ENCODE measurements around the gene PXDN.
A peak's percentile ranks its signal among the peaks of the same experiment; 100 is the strongest.

The PXDN gene

DNA sequence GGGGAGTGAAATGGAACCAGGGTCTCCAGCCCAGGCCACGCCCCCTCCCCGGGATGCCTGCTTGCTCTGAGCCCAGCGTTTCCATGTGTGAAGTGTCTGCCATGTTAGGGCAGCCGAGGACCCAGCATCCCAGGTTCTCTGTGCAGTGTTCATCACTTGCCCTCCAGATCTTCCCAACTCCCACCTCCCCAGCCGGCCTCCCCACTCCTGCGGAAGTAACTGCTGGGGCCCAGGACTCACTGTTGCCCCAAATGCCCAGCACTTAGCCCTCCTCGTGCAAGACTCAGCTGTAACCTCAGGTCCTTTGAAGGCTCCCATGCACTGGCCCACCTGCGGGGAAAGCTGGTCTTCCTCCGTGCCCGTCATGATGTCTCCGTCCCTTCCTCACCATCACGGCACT, 9.7 kb upstream of the PXDN start:
- DNase-seq (ENCODE audit: low read depth, low spot score), result no peak

DNA sequence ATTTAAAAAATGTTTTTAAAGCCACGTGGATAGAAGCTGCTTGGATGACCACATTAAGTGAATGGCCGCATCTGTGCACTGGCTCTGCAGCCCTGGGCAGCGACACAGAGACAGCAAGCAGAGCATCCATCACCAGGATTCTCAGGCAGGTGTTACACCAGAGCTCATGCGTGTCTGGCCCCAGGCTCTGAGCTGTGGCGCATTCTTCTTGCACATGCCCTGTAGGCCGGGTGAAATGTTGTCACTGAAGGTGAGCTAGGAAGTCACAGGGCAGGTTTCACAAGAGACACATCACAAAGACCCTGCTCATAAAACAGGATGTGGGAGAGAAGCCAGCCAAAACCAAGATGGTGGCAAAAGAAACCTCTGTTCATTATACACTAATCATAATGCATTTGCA, 8.4 kb upstream of the PXDN start:
- no peak for DNase-seq (ENCODE audit: low read depth, low spot score)

DNA sequence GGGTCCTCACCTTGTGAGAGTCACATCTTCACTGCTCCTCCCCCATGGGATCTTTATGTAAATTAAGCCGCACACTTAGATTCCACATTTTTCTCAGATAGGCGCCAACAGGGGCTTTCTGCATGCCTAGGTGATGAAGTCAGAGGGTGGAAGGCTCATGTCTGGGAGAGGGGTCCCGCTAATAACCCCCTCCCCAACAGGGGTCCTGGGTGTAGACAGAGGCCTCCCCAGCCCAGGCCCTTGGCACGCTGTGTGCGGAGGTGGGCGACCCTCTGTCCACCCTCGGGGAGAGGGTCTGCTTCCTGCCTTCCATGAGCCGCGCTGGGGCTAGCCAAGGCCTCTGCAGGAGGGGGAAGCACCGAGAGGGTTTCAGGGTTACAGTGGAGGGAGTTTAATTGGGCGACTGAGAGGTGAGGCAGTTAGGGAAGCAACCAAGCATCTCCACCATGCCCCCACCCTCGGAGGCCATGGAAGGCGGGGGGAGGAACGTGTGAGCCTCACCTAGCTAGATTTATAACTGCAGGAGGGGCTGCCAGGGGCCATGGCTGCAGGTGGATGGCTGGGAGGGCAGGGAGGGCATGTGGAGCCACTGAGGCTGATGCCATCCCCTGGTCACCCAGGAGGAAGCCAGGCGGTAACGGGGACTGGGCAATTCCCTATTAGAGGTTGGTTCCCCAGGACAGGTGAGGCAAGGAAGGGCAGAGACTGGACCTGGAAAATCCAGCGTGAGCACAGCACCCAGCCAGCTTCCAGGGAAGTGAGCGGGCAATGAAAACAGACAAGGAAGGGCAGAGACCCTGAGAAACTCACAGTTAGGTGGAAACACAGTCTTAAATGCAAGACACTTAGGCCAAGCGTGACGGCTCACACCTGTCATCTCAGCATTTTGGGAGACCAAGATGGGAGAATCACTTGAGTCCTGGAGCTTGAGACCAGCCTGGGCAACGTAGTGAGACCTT, 7.7 kb upstream of the PXDN start:
- DNase-seq (ENCODE audit: low read depth, low spot score), result no peak

DNA sequence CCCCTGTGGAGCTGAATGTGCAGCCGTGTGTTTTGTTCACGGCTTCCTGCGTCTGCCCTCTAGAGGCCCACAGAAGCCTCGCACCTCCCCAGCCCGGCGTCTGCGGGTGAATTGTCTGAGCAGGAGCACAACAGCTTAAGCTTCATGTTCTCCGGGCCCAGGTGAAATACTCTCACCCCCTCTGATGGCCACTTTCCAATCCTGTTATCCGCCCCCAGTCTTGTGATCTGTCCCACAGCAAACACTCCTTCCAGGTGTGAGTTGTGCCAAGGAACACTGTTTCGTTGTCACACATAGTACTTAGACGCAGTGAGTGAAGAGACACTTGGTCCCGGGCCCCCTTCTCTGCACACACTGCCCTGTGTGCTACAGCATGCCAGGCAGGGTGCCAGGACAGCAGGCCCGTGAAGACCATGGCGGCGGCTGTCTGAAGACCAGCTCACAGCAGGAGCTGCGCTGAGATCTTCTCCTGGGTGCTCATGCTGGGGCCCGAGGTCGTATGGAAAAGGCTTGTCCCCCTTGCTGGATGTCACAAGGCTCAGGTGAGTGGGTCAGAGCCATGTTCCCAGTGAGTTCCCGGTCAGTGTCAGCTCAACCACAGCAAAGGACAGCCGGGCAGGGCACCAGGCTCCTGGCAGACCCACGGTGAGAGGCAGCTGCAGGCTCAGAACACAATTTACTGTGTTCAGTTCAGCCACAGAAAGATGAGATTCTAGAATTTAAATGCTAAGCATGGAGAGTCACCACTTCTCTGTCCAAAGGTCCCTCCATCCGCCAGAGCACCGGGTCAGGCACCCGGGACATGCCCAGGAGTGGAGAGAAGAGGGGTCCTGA, 6.8 kb upstream of the PXDN start:
- peak; percentile 85 for DNase-seq (ENCODE audit: low read depth, low spot score)

DNA sequence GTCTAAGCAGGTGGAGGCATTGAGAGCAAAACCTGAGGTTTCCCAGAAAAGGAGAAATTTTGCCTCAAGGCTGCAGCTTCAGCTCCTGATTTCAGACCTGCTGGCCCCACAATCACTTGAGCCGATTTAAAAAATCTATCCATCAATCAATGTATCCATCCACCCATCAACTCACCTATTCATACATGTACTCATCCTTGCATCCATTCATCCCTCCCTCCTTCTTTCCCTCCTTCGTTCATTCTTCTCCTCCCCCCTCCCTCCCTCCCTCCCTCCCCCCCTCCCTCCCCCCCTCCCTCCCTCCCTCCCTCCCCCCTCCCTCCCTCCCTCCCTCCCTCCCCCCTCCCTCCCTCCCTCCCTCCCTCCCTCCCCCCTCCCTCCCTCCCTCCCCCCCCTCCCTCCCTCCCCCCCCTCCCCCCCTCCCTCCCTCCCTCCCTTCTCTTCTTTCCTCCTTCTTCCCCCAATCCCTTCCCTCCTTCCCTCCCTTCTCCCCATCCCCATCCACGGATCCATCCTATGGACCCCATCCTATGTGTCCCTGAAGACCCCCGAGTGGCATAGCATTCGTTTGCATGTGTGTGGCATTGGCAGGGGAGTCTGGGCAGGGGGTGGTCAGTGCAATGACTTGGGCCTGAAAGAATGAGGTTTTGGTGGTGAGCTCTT, 6.1 kb upstream of the PXDN start:
- no peak for DNase-seq (ENCODE audit: low read depth, low spot score)

DNA sequence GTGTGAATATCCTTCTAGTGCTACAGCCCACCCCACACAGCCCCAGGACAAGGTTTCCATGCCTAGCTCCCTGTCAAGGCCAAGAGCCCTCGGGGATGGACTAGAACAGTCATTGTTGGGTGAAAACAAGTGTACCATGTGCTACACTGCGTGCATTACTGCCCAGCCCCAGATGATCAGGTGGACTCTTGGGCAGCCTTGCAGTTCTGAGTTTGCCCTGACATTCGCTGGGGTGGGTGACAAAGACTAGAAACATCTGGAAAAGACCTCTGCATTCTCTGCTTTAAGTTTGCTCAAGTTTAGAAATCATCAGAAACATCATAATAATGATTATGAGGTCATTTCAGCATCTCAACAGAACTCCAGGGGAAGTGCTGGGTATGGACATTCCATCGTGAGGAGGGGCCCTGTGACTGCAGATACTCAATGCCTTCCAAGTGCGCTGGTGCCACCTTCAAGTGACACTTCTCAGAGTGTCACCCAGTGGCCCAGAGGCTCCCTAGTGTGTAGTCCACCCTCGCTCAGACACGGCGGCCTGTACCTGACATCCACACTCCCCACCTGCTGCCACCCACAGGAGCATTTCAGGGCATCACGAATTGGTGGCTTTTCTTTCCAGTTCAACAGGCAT, 5.3 kb upstream of the PXDN start:
- no peak for DNase-seq (ENCODE audit: low read depth, low spot score)

DNA sequence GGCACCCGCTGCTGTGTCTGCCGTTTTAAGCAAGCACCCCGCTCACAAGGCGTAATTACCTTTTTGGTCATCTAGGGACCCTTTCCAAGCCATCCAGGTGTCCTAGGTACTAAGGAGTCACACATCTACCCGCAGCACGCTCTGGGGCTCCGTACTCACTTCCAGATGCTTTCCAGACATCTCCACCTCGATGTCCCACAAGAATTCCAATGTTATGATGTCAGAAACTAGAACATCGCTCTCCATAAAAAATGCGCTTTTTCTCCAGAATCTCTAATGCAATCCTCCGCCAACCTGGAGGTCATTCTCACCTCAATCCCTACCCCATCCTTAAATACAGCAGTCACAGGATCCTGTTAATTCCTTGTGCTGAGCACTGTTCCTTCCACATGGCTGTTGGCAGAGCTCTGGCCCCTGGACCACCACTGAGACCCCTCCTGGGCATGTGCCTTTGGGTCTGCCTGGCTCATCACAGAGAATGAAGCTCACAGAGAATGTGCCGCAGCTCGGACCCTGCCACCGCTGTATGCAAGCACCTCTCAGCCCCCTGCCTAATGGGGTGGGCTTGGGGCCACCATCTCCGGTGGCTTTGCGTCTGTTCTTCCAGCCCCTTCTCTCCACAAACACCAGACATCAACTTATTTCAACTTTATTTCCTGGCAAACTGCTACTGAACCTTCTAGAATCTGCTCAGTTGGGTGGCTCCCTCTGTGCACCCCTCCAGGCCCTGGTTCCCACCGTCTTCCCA, 4.6 kb upstream of the PXDN start:
- DNase-seq (ENCODE audit: low read depth, low spot score), result no peak

DNA sequence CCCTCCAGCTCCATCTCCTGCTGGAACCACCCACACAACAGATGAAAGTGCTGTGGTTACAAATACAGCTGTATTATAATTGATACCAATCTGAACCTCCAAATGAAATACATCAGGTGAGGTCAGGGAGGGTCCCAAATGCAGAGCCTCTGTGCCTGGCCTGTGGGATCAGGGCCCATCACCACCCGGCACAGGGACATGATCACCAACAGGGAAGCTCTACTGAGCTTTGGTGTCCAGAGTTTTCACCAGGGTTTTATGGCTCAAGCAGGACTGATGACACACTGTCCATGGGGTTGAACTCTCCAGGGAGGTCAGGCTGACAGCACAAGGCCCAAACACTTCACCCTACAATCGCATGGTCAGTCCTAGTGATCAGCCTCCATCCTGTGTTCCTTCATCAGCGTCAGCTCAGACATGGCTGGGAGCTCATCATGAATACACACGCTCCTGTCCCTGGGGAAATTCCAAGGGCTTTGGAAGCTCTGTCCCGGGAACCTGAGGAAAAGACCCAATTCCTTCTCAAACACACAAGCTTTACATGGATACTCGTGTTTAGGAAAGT, 3.9 kb upstream of the PXDN start:
- DNase-seq (ENCODE audit: low read depth, low spot score), result no peak

DNA sequence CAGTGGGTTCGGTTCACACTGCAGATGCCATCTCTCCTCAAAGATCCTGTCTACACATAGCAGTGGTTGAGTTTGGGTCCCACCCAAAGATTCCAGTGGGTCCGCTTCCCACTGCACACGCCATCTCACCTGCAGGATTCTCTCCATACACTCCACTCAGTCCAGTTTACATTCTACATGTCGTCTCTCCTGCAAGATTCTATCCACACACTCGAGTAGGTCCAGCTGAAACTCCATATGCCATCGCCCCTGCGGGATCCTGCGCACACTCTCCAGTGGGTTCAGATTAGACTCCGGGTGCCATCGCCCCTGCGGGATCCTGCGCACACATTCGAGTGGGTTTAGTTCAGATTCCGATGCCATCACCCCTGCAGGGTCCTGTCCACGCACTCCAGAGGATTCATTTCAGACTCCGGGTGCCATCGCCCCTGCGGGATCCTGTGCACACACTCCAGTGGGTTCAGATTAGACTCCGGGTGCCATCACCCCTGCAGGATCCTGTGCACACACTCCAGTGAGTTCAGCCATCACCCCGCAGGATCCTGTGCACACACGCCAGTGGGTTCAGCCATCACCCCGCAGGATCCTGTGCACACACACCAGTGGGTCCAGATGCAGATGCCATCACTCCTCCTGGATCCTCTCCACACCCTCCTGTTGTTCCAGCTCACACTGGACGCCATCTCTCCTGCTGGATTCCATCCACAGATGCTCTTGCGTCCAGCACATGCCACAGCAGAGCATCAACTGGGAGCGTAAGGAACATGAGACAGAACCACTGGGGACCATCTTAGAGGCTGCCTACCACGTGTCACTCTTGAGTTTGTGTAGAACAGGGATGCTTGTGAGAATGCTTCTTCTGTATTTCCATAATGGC, 3.0 kb upstream of the PXDN start:
- DNase-seq (ENCODE audit: low read depth, low spot score), result no peak

DNA sequence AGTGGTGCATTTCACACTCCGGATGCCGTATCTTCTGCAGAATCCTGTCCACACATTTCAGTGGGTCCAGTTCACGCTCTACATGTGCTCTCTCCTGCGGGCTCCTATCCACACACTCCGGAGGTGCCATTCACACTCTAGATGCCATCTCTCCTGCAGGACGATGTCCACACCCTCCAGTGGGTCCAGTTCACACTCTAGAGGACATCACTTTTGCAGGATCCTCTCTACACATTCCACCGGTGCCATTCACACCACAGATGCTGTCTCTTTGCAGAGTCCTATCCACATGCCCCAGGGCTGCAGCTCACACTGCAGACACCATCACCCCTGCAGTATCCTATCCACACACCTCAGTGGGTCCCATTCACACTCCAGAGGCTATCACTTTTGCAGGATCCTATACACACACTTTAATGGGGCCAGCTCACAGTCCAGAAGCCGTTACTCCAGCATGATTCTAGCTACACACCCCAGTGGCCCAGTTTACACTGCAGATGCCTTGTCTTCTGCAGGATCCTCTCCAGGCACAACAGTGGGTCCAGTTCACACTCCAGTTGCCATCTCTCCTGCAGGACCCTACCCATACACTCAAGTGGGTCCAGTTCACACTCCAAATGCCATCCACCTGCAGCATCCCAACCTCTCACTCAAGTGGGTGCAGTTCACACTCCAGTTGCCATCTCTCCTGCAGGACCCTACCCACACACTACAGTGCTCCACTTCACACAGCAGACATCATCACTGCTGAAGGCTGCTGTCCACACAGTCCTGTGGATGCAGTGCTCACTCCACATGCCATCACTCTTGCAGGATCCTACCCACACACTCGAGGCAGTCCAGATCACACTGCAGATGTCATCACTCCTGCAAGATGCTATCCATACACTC, 2.1 kb upstream of the PXDN start:
- DNase-seq (ENCODE audit: low read depth, low spot score), result no peak

DNA sequence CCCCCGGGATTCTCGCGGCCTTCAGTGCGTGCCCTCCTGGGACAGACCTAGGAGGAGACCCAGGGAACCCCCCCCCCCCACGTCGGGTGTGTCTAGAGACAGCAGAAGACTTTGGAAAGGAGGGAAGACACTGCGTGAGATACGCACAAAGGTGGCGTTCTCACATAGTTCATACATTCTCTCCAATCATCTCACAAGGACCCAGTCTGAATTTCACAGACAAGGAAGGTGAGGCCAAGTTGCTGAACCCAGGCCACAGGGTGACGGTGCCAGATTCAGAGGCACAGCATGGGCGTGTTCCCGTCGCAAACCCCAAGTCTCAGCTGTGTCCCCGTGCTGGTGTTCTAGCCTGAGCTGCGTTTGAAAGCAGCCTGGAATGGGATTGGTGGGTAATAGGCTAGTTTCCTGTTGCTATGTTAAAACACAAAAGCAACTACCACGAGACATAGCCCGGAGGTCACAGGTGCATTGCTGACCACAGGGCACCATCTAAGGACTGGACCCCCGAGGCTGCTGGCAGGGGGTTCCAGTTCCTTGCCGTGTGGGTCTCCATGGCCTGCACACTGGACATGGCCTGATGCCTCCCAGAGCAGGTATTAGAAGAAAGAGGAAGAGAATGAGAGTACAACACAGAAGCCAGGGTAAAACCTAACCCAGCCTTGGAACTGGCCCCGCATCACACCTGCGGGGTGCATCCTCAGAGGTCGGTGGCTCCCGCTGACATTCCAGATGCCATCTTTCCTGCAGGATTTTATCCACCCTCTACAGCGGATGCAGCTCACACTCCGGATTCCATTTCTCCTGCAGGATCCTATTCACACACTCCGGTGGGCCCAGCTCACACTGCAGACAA, 1.1 kb upstream of the PXDN start:
- no peak for DNase-seq (ENCODE audit: low read depth, low spot score)

DNA sequence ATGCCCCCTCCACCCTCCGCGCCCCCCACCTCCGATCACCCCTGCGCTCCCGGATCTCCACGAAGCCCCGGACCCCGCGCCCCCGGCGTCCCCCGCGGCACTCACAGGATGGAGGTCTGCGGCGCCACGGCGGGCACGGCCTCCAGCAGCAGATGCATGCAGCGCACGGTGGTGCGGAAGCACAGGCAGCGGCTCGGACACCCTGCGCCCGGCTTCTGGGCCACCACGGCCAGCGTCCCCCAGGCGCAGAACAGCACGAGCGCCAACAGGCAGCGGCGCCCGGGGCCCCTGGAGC, 217 bp downstream of the PXDN start:
- no peak for DNase-seq (ENCODE audit: low read depth, low spot score)

DNA sequence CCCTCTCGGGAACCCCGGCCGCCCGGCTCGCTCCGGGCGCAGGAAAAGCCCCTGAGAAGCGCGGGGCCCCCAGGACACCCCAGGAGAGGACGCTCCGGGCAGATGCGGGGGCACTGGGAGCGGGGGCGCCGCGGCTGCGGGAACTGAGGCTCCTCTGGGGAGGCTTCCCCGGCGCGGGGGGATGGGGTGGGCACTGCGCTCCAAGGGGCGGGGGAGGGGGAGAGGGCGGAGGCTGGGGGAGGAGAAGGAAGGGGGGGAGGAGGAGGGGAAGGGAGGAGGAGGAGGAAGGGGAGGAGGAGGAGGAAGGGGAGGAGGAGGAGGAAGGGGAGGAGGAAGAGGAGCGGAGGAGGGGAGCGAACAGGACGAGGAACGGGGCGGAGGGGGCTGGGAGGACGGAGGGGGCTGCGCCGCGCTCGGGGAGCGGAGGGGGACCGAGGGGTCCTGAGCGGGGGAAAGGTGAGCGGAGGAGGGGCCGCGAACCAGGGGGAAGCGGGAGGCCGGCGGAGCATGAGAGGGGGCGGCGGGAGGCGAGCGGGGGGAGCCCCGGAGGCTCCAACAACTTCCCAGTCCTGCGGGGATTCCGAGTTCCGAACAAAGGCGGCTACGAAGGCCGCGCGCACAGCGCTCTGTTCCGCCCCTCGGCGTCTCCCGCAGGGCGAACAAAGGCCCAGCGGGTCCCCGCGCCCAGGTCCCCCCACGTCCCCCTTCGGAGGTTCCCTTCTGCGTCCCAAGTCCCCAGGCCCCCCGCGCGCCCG, 742 bp downstream of the PXDN start:
- DNase-seq (ENCODE audit: low read depth, low spot score), result no peak

DNA sequence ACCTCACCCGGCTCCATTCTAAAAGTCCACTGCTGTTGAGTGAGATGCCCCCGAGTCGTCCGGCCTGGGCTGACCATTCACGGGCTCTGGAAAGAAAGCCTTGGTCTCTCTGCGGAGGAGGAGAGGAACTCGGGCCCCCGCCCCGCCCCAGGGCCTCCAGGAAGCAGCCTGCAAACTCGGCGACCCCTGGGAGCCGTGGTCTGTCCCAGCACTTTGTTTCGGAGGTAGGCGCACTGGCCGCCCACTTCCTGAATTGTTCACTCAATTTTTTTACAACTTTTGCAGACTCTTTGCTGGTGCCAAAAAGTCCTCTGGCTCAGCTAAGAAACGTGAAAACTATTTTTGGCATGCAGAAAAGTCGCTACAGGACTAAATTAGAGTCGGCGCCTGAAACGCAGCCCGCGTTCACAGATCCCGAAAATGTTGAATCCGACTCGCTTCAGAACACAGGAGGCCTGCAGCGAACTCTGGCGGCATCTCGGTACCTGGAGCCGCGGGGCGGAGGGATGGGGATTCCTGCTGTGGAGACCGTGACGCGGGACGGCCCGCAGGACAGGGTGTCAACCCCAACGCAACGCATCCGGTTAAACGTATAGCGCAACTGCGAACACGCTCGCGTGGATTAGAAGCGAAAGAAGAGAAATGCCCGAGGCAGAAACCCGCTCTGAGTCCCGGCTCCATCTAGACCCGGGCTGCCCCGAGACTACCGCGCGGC, 1.5 kb downstream of the PXDN start:
- DNase-seq (ENCODE audit: low read depth, low spot score), result peak; percentile 85

DNA sequence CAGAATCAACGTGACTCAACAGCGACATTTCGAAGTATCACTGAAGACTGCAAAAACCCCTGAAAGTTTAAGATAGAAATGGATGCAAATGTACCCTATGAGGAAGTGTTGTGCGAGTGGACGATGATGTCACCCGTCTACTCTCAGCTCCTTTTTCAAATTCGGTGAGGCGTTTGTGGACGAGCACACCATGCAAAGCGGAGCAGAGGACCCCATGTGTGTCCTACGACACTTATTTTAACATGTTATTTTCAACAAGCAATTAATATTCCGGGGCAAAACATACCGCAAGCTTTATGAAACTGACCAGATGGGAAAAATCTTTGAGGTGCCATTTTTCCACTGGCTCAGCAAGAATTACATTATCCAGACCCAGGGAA, 2.0 kb downstream of the PXDN start:
- no peak for DNase-seq (ENCODE audit: low read depth, low spot score)

DNA sequence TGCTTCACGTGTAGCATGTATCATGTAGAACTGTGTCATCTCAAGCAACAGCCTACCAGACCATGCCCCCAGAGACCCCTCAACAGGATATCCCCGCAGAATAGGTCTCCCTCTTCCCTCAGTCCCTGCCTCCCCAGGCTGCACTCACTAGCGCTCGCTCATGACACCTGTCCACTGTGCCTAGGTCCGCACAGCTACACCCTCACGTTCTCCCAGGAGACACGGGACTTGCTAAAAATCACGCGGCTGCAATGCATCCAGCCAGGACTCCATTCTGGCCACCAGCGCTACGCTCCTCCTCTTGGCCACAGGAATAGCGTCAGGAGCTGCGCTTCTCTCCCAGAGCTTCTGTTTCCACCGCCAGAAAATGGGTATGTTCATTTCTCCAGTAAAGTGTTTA, 2.5 kb downstream of the PXDN start:
- no peak for DNase-seq (ENCODE audit: low read depth, low spot score)
